HFFc6 (cell line): ENCODE data around the gene SNAP47. TPM values are rescaled to one million over a fixed set of nuclear protein-coding genes. Genes with fewer than 3 reads are reported as not detected.
A peak's percentile ranks its signal among the peaks of the same experiment; 100 is the strongest.

ENCODE experiments used
- DNase-seq: peaks from one replicate; pipeline ENCODE4 v3.0.0-alpha.2; 2018
- H3K27ac Mint-ChIP-seq: 2 replicates; pipeline ENCODE4 v1.8.0; 2020; ENCODE audit warnings: mild to moderate bottlenecking, mixed read lengths
- H3K27me3 Mint-ChIP-seq: 2 replicates; pipeline ENCODE4 v1.8.0; 2021; ENCODE audit warnings: mild to moderate bottlenecking, moderate library complexity, mixed read lengths; ENCODE audit not compliant: insufficient read depth
- H3K36me3 Mint-ChIP-seq: 2 replicates; pipeline ENCODE4 v1.8.0; 2021; ENCODE audit warnings: low read depth, mixed read lengths
- H3K4me1 Mint-ChIP-seq: 2 replicates; pipeline ENCODE4 v1.8.0; 2020; ENCODE audit warnings: low read depth, mixed read lengths
- H3K4me3 Mint-ChIP-seq: 2 replicates; pipeline ENCODE4 v1.8.0; 2020; ENCODE audit warnings: mild to moderate bottlenecking, moderate library complexity, mixed read lengths
- H3K9me3 Mint-ChIP-seq: 2 replicates; pipeline ENCODE4 v1.8.0; 2020; ENCODE audit warnings: mild to moderate bottlenecking, mixed read lengths
- total RNA-seq, 6 experiments: library from RNA; stranded (reverse); fragmentation: NEBNext Ultra II Directional; extraction: Animal tissue kit (Norgen Biotek cat#: 25700); gene quantifications; 2 replicates in 1 of 6; 3 replicates in 5 of 6; pipeline ENCODE4 v1.2.3, GENCODE V29; 2021
- TF ChIP-seq, protein P1 (sequence below): fragments of 200-600 bp; sonication (generic); IDR thresholded peaks from 2 replicates; pipeline ENCODE4 v1.5.0; 2021; ENCODE audit warnings: antibody characterized with exemption, mild to moderate bottlenecking

The SNAP47 gene
- total RNA-seq, 6 experiments from 2014 or later, result 27.0 to 31.2 (median 30.4) TPM

DNA sequence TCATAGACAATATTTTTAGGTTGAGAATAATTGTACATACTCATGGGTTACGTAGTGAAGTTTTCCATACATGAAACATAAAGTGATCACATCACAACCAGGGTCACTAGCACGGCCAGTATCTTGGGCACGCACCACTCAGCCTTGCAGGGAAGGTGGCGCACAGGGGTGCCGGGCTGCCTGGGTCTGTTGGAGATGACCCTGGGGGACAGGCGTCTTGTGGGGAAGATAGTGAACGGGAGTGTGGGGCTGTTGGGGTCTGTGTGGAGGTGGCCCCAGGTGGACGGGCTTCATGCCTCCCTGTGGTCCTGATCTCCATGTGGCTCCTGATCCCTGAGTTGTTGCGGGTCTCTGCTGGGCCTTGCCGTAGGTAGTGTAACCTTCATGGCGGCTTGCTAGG, 41.9 kb downstream of the SNAP47 start:
- no peak for DNase-seq
- peak overlapping the region; percentile 46; the same call in 1 of the 2 replicates for H3K27ac Mint-ChIP-seq
- H3K27me3 Mint-ChIP-seq, result no peaks in the 10 kb centered on the region
- peaks cover 4% of the 10 kb centered on the region for H3K36me3 Mint-ChIP-seq
- H3K4me3 Mint-ChIP-seq, result no peak overlapping the region
- H3K9me3 Mint-ChIP-seq, result no peaks in the 10 kb centered on the region
- peaks cover 62% of the 10 kb centered on the region for H3K4me1 Mint-ChIP-seq
- TF ChIP-seq, protein P1, sequence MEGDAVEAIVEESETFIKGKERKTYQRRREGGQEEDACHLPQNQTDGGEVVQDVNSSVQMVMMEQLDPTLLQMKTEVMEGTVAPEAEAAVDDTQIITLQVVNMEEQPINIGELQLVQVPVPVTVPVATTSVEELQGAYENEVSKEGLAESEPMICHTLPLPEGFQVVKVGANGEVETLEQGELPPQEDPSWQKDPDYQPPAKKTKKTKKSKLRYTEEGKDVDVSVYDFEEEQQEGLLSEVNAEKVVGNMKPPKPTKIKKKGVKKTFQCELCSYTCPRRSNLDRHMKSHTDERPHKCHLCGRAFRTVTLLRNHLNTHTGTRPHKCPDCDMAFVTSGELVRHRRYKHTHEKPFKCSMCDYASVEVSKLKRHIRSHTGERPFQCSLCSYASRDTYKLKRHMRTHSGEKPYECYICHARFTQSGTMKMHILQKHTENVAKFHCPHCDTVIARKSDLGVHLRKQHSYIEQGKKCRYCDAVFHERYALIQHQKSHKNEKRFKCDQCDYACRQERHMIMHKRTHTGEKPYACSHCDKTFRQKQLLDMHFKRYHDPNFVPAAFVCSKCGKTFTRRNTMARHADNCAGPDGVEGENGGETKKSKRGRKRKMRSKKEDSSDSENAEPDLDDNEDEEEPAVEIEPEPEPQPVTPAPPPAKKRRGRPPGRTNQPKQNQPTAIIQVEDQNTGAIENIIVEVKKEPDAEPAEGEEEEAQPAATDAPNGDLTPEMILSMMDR, result no peak

DNA sequence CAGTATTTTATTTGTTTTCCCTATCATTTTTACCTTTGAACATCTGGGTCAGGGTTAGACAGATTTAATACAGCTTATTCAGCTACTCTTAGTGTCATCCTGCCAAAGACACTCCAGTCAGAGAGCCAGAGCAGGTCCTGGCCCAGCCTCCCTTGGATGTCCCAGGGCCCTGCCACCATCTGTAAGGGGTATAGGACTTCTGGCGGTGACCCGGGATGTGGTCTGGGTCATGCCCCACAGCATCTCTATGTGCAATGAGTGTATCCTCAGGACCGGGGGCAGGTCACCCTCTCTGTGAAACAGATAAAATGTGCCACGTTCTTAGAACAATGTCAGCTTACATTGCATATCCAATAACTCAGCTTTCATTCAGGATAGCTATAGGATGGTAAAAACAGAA, 42.4 kb downstream of the SNAP47 start:
- no peaks in the 10 kb centered on the region for H3K27me3 Mint-ChIP-seq
- no peak for DNase-seq
- no peaks in the 10 kb centered on the region for H3K9me3 Mint-ChIP-seq
- H3K4me3 Mint-ChIP-seq, result no peak overlapping the region
- H3K36me3 Mint-ChIP-seq, result peaks cover 4% of the 10 kb centered on the region
- H3K4me1 Mint-ChIP-seq, result peaks cover 62% of the 10 kb centered on the region
- H3K27ac Mint-ChIP-seq, result peak overlapping the region; percentile 29; the same call in 1 of the 2 replicates
- TF ChIP-seq, protein P1, result no peak

DNA sequence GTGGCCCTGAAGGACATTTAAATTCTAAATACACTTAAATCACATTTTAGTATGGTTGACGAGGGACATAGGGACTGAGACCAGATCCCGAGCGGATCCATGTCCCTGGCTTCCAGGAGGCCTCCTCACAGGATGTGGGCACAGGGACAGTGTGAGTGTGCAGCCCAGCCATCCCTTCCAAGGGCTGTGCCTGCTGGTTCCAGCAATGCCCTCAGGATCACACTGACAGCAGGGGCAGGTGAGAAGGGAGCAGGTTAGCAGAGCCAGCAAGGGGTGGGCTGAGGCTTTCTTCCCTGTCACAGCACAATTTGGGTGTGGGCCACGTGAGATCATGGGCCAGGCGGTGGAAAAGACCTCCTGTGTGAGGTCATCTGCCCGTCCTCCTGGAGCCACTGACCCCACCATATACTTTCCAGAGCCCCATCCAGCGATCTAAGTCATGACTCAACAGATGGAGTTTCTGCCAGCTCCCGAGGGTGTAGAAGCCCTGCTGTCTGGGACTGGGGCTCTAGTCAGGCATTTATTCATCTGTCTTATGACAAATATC, 43.2 kb downstream of the SNAP47 start:
- Mint-ChIP-seq H3K4me3 (no peak overlapping the region), H3K9me3 (no peaks in the 10 kb centered on the region), H3K4me1 (peaks cover 62% of the 10 kb centered on the region), H3K27me3 (no peaks in the 10 kb centered on the region), H3K36me3 (peaks cover 6% of the 10 kb centered on the region), H3K27ac (peak overlapping the region; percentile 70)
- peak; percentile 63 for DNase-seq
- TF ChIP-seq, protein P1, result no peak

DNA sequence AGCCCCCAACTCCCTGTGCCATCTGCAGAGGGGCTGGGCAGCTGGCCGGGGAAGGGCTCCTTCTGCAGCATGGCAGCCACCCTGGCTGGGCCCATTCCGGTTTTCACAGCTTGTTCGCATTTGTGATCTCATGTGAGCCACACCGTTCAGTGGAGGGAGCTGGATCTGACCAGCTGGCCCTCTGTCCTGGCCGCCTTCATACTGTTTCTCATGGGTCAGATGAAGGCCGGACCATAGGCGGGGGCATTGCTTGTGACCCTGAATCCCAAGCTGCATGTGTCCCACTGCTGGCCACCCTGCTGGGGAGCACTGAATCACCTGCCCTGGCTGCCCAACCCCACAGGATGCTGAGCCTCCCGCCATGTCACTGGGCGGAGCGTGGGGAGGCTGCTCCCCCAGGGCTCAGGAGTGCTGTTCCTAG, 43.8 kb downstream of the SNAP47 start:
- Mint-ChIP-seq H3K27me3 (no peaks in the 10 kb centered on the region), H3K36me3 (peaks cover 6% of the 10 kb centered on the region), H3K4me3 (no peak overlapping the region), H3K27ac (peak overlapping the region; percentile 70), H3K4me1 (peaks cover 60% of the 10 kb centered on the region), H3K9me3 (no peaks in the 10 kb centered on the region)
- TF ChIP-seq, protein P1, result no peak
- no peak for DNase-seq

DNA sequence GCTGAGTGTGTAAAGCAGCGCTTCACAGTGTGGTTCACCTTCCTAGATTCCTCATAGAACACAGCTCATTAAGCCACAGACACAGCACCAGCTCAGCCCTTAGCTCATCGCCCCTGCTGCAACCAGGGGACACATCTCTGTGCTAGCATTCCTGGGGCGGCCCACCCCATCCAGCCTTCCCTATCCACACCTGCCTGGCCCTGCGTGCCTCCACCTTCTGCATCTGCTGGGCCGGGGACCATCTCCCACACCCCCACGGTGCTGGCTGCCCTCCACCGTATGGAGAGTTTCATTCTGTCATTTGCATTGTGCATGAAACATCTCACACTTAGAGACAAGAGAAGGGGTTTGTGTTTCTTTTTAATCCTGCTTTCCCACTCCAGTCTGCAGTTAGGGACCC, 44.5 kb downstream of the SNAP47 start:
- no peaks in the 10 kb centered on the region for H3K9me3 Mint-ChIP-seq
- no peak overlapping the region for H3K4me3 Mint-ChIP-seq
- peaks cover 53% of the 10 kb centered on the region for H3K4me1 Mint-ChIP-seq
- no peaks in the 10 kb centered on the region for H3K27me3 Mint-ChIP-seq
- peak overlapping the region; percentile 70; the same call in 1 of the 2 replicates for H3K27ac Mint-ChIP-seq
- TF ChIP-seq, protein P1, result no peak
- peaks cover 6% of the 10 kb centered on the region for H3K36me3 Mint-ChIP-seq
- DNase-seq, result no peak
